Ishikawa (cell line): Measurements from ENCODE around the gene SRL.

Experiments used
- CEBPB ChIP-seq: IDR thresholded peaks from 2 replicates; pipeline ENCODE4 v1.6.1; 2012
- CREB1 ChIP-seq: IDR thresholded peaks from 2 replicates; pipeline ENCODE4 v1.6.1; 2012; ENCODE audit warnings: low read depth
- EGR1 ChIP-seq: IDR thresholded peaks from 2 replicates; pipeline ENCODE4 v1.6.1; 2012
- FOXM1 ChIP-seq: IDR thresholded peaks from 2 replicates; pipeline ENCODE4 v1.6.1; 2012; ENCODE audit warnings: low read depth, borderline replicate concordance
- MAX ChIP-seq: IDR thresholded peaks from 2 replicates; pipeline ENCODE4 v1.6.1; 2012
- NFIC ChIP-seq: IDR thresholded peaks from 2 replicates; pipeline ENCODE4 v1.6.1; 2012
- RAD21 ChIP-seq: IDR thresholded peaks from 2 replicates; pipeline ENCODE4 v1.6.1; 2012; ENCODE audit warnings: low read depth
- REST ChIP-seq: IDR thresholded peaks from 2 replicates; pipeline ENCODE4 v1.6.1; 2012; ENCODE audit warnings: low read depth, mild to moderate bottlenecking
- TCF12 ChIP-seq: IDR thresholded peaks from 2 replicates; pipeline ENCODE4 v1.6.1; 2012; ENCODE audit warnings: low read depth
- TEAD4 ChIP-seq: IDR thresholded peaks from 2 replicates; pipeline ENCODE4 v1.6.1; 2012
- USF1 ChIP-seq: IDR thresholded peaks from 2 replicates; pipeline ENCODE4 v1.6.1; 2012
- YY1 ChIP-seq: IDR thresholded peaks from 2 replicates; pipeline ENCODE4 v1.6.1; 2012; ENCODE audit warnings: low read depth

The SRL gene

GRCh38 chr16:4157376-4157825, 84.5 kb downstream of the SRL start:
- TF ChIP-seq EGR1 (no peak), TCF12 (no peak)

GRCh38 chr16:4152267-4152666, 89.6 kb downstream of the SRL start:
- TF ChIP-seq TEAD4 (no peak), FOXM1 (no peak), EGR1 (no peak)

- TF ChIP-seq YY1 = no peak
- no peak for TF ChIP-seq CREB1
- no peak for TF ChIP-seq CEBPB
- no peak for TF ChIP-seq USF1
- TF ChIP-seq MAX = no peak
- no peak for TF ChIP-seq TCF12
Measured at GRCh38 chr16:4147236-4147635, 94.6 kb downstream of the SRL start.

- TF ChIP-seq REST (no peak), TCF12 (no peak), CEBPB (no peak), FOXM1 (no peak)
Measured at GRCh38 chr16:4142268-4142667, 99.6 kb downstream of the SRL start.

GRCh38 chr16:4141604-4142003, 100.3 kb downstream of the SRL start:
- TF ChIP-seq REST = no peak
- TF ChIP-seq RAD21 = no peak

- TF ChIP-seq NFIC (no peak), TCF12 (no peak), REST (no peak), YY1 (no peak), CEBPB (no peak)
Measured at GRCh38 chr16:4140652-4141051, 101.2 kb downstream of the SRL start.

GRCh38 chr16:4139968-4140367, 101.9 kb downstream of the SRL start:
- TF ChIP-seq USF1 (no peak), CEBPB (no peak)
